H9 (cell line): ENCODE measurements around the gene PLCL1. TPM values are rescaled to one million over a fixed set of nuclear protein-coding genes. Genes with fewer than 3 reads are reported as not detected.

Source experiments
- DNase-seq: peaks from one replicate; pipeline ENCODE4 v3.0.0-alpha.2; 2017
- H2AFZ ChIP-seq: one replicate; pipeline ENCODE4 v1.6.1; 2013; ENCODE audit warnings: mild to moderate bottlenecking, low read length, control low read depth, moderate library complexity
- H2AK5ac ChIP-seq: 2 replicates; pipeline ENCODE4 v1.6.1; 2013; ENCODE audit warnings: low read length, control low read depth, mixed read lengths; ENCODE audit not compliant: insufficient read length
- H2BK120ac ChIP-seq: one replicate; pipeline ENCODE4 v1.6.1; 2013; ENCODE audit warnings: low read depth, mild to moderate bottlenecking, low read length, control low read depth, inconsistent platforms; ENCODE audit not compliant: poor library complexity, severe bottlenecking
- H2BK12ac ChIP-seq: 2 replicates; pipeline ENCODE4 v1.6.1; 2013; ENCODE audit warnings: low read length, control low read depth, mixed read lengths, low read depth; ENCODE audit not compliant: insufficient read length
- H2BK15ac ChIP-seq: 2 replicates; pipeline ENCODE4 v1.6.1; 2013; ENCODE audit warnings: low read depth, low read length, control low read depth
- H2BK20ac ChIP-seq: one replicate; pipeline ENCODE4 v1.6.1; 2013; ENCODE audit warnings: low read depth, mild to moderate bottlenecking, low read length, control low read depth, inconsistent platforms; ENCODE audit not compliant: poor library complexity, severe bottlenecking
- H2BK5ac ChIP-seq: 2 replicates; pipeline ENCODE4 v1.6.1; 2013; ENCODE audit warnings: low read length, control low read depth, mixed read lengths; ENCODE audit not compliant: insufficient read length
- H3K14ac ChIP-seq: 2 replicates; pipeline ENCODE4 v1.6.1; 2013; ENCODE audit warnings: low read length, control low read depth; ENCODE audit not compliant: insufficient read depth
- H3K18ac ChIP-seq: 2 replicates; pipeline ENCODE4 v1.6.1; 2013; ENCODE audit warnings: low read depth, mild to moderate bottlenecking, mixed read lengths, low read length, control low read depth; ENCODE audit not compliant: insufficient read length
- H3K23ac ChIP-seq: 2 replicates; pipeline ENCODE4 v1.6.1; 2013; ENCODE audit warnings: low read length, control low read depth, mixed read lengths, low read depth; ENCODE audit not compliant: insufficient read length
- H3K23me2 ChIP-seq: 2 replicates; pipeline ENCODE4 v1.6.1; 2013; ENCODE audit warnings: low read depth, mild to moderate bottlenecking, mixed read lengths, low read length, control low read depth; ENCODE audit not compliant: insufficient read length, poor library complexity, severe bottlenecking
- H3K27ac ChIP-seq: 2 replicates; pipeline ENCODE4 v1.5.1; 2013; ENCODE audit warnings: low read length, control low read depth, mixed read lengths, low read depth; ENCODE audit not compliant: insufficient read length
- H3K27me3 ChIP-seq: 2 replicates; pipeline ENCODE4 v1.6.1; 2013; ENCODE audit warnings: low read length, control low read depth, inconsistent platforms; ENCODE audit not compliant: insufficient read depth
- H3K4ac ChIP-seq: 2 replicates; pipeline ENCODE4 v1.6.1; 2013; ENCODE audit warnings: low read depth, mild to moderate bottlenecking, control low read depth, inconsistent platforms, low read length, moderate library complexity
- H3K4me1 ChIP-seq: 2 replicates; pipeline ENCODE4 v1.6.1; 2013; ENCODE audit warnings: low read length, control low read depth, inconsistent platforms; ENCODE audit not compliant: insufficient read depth
- H3K4me2 ChIP-seq: 2 replicates; pipeline ENCODE4 v1.6.1; 2013; ENCODE audit warnings: low read length, control low read depth, mixed read lengths; ENCODE audit not compliant: insufficient read length, insufficient read depth
- H3K56ac ChIP-seq: 2 replicates; pipeline ENCODE4 v1.6.1; 2013; ENCODE audit warnings: low read depth, mild to moderate bottlenecking, mixed read lengths, low read length, control low read depth; ENCODE audit not compliant: insufficient read length
- H3K79me1 ChIP-seq: 2 replicates; pipeline ENCODE4 v1.6.1; 2013; ENCODE audit warnings: low read depth, mild to moderate bottlenecking, moderate library complexity, low read length, control low read depth, inconsistent platforms; ENCODE audit not compliant: insufficient read depth, poor library complexity, severe bottlenecking
- H3K79me2 ChIP-seq: 2 replicates; pipeline ENCODE4 v1.6.1; 2013; ENCODE audit warnings: low read length, control low read depth, inconsistent platforms; ENCODE audit not compliant: insufficient read depth
- H3K9ac ChIP-seq: 2 replicates; pipeline ENCODE4 v1.6.1; 2013; ENCODE audit warnings: low read length, control low read depth, mixed read lengths; ENCODE audit not compliant: insufficient read length; ENCODE audit errors: extremely low read depth
- H3K9me3 ChIP-seq: one replicate; pipeline ENCODE4 v1.6.1; 2013; ENCODE audit warnings: low read depth, low read length, inconsistent platforms; ENCODE audit not compliant: control insufficient read depth
- H3T11ph ChIP-seq: one replicate; pipeline ENCODE4 v1.6.1; 2013; ENCODE audit warnings: mild to moderate bottlenecking, low read length, control low read depth, inconsistent platforms
- H4K20me1 ChIP-seq: one replicate; pipeline ENCODE4 v1.6.1; 2013; ENCODE audit not compliant: control insufficient read depth, insufficient read length, insufficient read depth
- H4K5ac ChIP-seq: 2 replicates; pipeline ENCODE4 v1.6.1; 2013; ENCODE audit warnings: low read depth, mild to moderate bottlenecking, mixed read lengths, low read length, control low read depth; ENCODE audit not compliant: insufficient read length
- H4K8ac ChIP-seq: replicated peaks from 2 replicates; pipeline ENCODE4 v1.6.1; 2013; ENCODE audit warnings: low read length, control low read depth, mixed read lengths, low read depth; ENCODE audit not compliant: insufficient read length
- H4K91ac ChIP-seq: 2 replicates; pipeline ENCODE4 v1.6.1; 2013; ENCODE audit warnings: low read depth, mild to moderate bottlenecking, moderate library complexity, mixed read lengths, low read length, control low read depth; ENCODE audit not compliant: insufficient read length
- H3K27ac Mint-ChIP-seq, 3 experiments: 2 replicates in 2 of 3; 3 replicates in 1 of 3; pipeline ENCODE4 v1.8.0; 2020 to 2021; ENCODE audit warnings: mixed read lengths in 3 of 3, mild to moderate bottlenecking in 1 of 3, moderate library complexity in 1 of 3
- H3K27me3 Mint-ChIP-seq: 2 replicates; pipeline ENCODE4 v1.8.0; 2021; ENCODE audit warnings: low read depth, mild to moderate bottlenecking, moderate library complexity, mixed read lengths
- H3K36me3 Mint-ChIP-seq, 3 experiments: 2 replicates in 2 of 3; 3 replicates in 1 of 3; pipeline ENCODE4 v1.8.0; 2020 to 2021; ENCODE audit warnings: low read depth in 3 of 3, mixed read lengths in 3 of 3; ENCODE audit not compliant: insufficient read depth in 1 of 3
- H3K4me1 Mint-ChIP-seq, 2 experiments: 2 replicates each; pipeline ENCODE4 v1.8.0; 2020; ENCODE audit warnings: mixed read lengths in 2 of 2
- H3K4me3 Mint-ChIP-seq, 2 experiments: 2 replicates in 1 of 2; 3 replicates in 1 of 2; pipeline ENCODE4 v1.8.0; 2020 to 2021; ENCODE audit warnings: mild to moderate bottlenecking in 2 of 2, mixed read lengths in 2 of 2, moderate library complexity in 1 of 2
- H3K9me3 Mint-ChIP-seq, 2 experiments: 2 replicates in 1 of 2; 3 replicates in 1 of 2; pipeline ENCODE4 v1.8.0; 2020; ENCODE audit warnings: mild to moderate bottlenecking in 2 of 2, mixed read lengths in 2 of 2, moderate library complexity in 1 of 2
- CTCF ChIP-seq: fragments of 200-600 bp; sonication (generic); conservative IDR thresholded peaks from 3 replicates; pipeline ENCODE4 v1.8.0; 2021; ENCODE audit warnings: antibody characterized with exemption, mild to moderate bottlenecking
- WGBS: extraction: QIAGEN DNeasy Blood & Tissue Kit; methylation state at CpG from one replicate; pipeline ENCODE4 v1.1.7; 2013; ENCODE audit warnings: missing lambda C conversion rate, low lambda C conversion rate, mixed read lengths; ENCODE audit not compliant: insufficient read length; ENCODE audit errors: extremely low coverage; 5-methylcytosine and 5-hydroxymethylcytosine counted together
- total RNA-seq: library from RNA; stranded (reverse); gene quantifications from 2 replicates; pipeline ENCODE4 v1.2.1, GENCODE V29; 2021

PLCL1 gene
- total RNA-seq, 1 experiment from 2014 or later: 0.04 TPM

DNA sequence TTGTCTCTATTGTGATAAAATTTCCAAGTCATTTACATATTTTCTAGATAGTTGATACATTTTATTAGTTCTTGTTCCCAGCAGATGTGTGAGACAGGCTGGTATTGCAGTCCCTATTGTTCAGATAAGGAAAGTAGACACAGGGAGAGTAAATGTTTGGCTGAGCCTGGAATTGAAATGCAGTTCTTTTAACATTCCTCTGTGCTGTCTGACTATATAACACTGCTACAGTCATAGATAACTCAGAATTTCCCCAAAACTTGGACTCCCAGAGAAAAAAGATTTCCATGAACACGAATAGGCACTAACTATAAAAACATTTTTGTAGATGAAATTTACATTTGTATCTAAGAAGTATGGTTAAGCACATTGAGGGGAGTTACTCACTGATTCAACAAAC is 71.4 kb downstream of the PLCL1 start:
- H3K23ac ChIP-seq: no peak overlapping the region
- no peak overlapping the region for H3K27ac ChIP-seq
- no peaks in the 10 kb centered on the region for H3K27me3 ChIP-seq
- H3K4ac ChIP-seq: no peak overlapping the region
- no peak overlapping the region for H2BK20ac ChIP-seq
- no peak overlapping the region for H3K4me3 Mint-ChIP-seq
- H3K79me1 ChIP-seq: no peaks in the 10 kb centered on the region
- no peak overlapping the region for H3K4me2 ChIP-seq
- H2AK5ac ChIP-seq: no peak overlapping the region
- no peaks in the 10 kb centered on the region for H3K27me3 Mint-ChIP-seq
- no peak overlapping the region for H3K18ac ChIP-seq
- DNase-seq: no peak
- no peak for TF ChIP-seq CTCF
- H3K79me2 ChIP-seq: no peaks in the 10 kb centered on the region
- H3K56ac ChIP-seq: no peak overlapping the region
- no peak overlapping the region for H2BK5ac ChIP-seq
- no peak overlapping the region for H2BK12ac ChIP-seq
- H3K36me3 Mint-ChIP-seq: no peaks in the 10 kb centered on the region
- WGBS: no CpG with 5 or more reads among the region's 1 CpG
- no peaks in the 10 kb centered on the region for H4K20me1 ChIP-seq
- no peak overlapping the region for H4K91ac ChIP-seq
- H3K9me3 Mint-ChIP-seq: no peaks in the 10 kb centered on the region
- no peaks in the 10 kb centered on the region for H3K9me3 ChIP-seq
- H3T11ph ChIP-seq: no peak overlapping the region
- H2BK15ac ChIP-seq: no peak overlapping the region
- no peaks in the 10 kb centered on the region for H3K23me2 ChIP-seq
- H3K9ac ChIP-seq: no peak overlapping the region
- H2BK120ac ChIP-seq: no peak overlapping the region
- no peak overlapping the region for H3K14ac ChIP-seq
- no peak overlapping the region for H3K27ac Mint-ChIP-seq
- H2AFZ ChIP-seq: no peak overlapping the region
- 0 out of 2 replicates have a peak, but pooled peaks cover 6% of the 10 kb centered on the region for H3K4me1 ChIP-seq
- no peak overlapping the region for H4K8ac ChIP-seq
- H3K4me1 Mint-ChIP-seq: peaks cover 18 to 25% of the 10 kb centered on the region in 2 experiments
- H4K5ac ChIP-seq: no peak overlapping the region
